GM19324 (cell line): ENCODE measurements around the gene ZNF579.
"Not testable (repeated sequence)": the region's sequence is repeated elsewhere in the genome, so short reads cannot be mapped to it uniquely, and the experiment has no call there.

ENCODE experiments used
- ATAC-seq: cut with Tn5 transposase; IDR thresholded peaks from one replicate; pipeline ENCODE4 v1.9.1; 2021; ENCODE audit warnings: mild to moderate bottlenecking, moderate library complexity; ENCODE audit not compliant: unreplicated experiment, low FRiP score

The ZNF579 gene

GRCh38 chr19:55545443-55545842, 35.2 kb downstream of the ZNF579 start, which contains the start of gene SBK3:
Gene SBK3, minus strand, starts transcription at chr19:55545543. Its CDS starts 0 bp downstream, at chr19:55545543.
- ATAC-seq, result no peak

GRCh38 chr19:55544776-55545439, 35.7 kb downstream of the ZNF579 start:
- ATAC-seq, result no peak

GRCh38 chr19:55544014-55544413, 36.6 kb downstream of the ZNF579 start:
- no peak for ATAC-seq

- no peak for ATAC-seq
Observed at GRCh38 chr19:55543567-55543966, 37.1 kb downstream of the ZNF579 start.

DNA sequence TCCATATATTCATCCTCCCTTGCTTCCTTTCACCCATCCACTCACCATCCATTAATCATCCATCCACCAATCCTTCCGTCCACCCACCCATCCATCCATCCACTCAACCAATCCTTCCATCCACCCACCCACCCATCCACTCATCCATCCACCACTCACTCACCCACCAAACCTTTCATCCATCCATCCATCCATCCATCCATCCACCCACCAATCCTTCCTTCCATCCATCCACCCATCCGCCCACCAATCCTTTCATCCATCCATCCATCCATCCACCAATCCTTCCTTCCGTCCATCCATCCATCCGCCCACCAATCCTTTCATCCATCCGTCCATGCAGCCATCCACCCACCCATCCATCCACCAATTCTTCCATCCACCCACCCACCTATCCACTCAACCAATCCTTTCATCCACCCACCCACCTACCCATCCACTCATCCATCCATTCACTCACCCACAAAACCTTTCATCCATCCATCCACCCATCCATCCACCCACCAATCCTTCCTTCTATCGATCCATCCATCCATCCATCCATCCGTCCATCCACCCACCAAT, 38.3 kb downstream of the ZNF579 start:
- no peak for ATAC-seq

DNA sequence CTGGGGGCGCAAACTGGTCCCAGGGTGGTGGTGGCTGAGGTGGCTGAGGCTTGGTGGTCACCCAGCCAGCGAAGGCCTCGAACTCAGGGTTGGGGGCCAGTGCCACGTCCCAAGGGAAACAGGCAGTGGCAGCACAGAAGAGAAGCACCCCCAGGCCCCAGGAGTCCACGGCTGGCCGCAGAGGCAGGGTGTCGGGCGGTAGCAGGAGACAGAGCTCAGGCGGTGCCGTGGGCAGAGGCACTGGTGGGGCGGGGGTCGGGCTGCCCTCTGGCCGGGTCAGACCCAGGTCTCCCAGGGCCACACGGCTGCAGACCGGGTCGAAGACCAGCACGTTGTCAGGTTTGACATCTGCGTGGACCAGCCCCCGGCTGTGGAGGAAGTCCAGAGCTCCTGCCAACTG, 39.6 kb downstream of the ZNF579 start:
- ATAC-seq, result no peak

- ATAC-seq, result no peak
Observed at GRCh38 chr19:55540619-55541018, 40.0 kb downstream of the ZNF579 start.

- no peak for ATAC-seq
Observed at GRCh38 chr19:55539090-55539984, 41.3 kb downstream of the ZNF579 start.

DNA sequence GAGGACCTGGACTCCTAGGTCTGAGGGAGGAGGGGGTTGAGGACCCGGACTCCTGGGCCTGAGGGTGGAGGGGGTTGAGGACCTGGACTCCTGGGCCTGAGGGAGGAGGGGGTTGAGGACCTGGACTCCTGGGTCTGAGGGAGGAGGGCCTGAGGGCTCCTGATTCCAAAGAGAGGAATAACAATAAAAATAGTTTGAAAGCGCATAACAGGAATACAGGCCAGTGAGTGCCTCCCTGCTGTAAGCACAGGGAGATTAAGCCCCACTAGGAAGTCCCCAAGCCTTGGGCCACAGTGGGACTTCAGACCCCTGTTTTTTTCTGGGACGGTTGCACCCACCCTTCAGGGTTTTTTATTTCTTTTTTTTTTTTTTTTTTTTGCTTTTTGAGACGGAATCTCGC, 42.5 kb downstream of the ZNF579 start:
- ATAC-seq, result no peak

GRCh38 chr19:55537741-55538111, 42.9 kb downstream of the ZNF579 start:
- ATAC-seq, result no peak

DNA sequence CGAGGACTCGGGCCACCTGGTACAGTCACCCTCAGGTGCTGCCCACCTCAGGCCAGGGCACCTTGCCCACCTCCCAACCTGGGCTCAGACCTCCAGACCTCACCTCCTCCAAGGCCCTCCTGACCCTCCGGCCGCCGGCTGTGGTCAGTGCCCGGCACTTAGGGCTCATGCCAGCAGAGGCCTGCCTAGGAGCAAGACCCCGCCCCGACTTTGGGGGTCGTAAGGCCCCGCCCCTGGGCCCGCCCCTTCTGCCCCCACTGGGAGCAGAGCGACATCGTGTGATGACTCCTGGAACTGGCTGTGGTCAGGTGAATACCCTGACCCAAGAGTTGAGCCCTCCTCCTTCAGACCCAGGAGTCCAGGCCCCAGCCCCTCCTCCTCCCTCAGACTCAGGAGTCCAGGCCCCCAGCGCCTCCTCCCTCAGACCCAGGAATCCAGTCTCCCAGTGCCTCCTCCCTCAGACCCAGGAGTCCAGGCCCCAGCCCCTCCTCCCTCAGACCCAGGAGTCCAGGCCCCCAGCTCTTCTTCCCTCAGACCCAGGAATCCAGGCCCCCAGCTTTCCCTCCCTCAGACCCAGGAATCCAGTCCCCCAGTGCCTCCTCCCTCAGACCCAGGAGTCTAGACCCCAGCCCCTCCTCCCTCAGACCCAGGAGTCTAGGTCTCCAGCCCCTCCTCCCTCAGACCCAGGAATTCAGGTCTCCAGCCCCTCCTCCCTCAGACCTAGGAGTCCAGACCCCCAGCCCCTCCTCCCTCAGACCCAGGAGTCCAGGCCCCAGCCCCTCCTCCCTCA, 43.5 kb downstream of the ZNF579 start, which contains the start of gene SBK2:
Gene SBK2, minus strand, starts transcription at position 183 of the 790 bp plus-strand sequence. CDS start 839 bp downstream, outside the sequence.
- ATAC-seq, result no peak

GRCh38 chr19:55536366-55536765, 44.3 kb downstream of the ZNF579 start:
- ATAC-seq, result no peak

DNA sequence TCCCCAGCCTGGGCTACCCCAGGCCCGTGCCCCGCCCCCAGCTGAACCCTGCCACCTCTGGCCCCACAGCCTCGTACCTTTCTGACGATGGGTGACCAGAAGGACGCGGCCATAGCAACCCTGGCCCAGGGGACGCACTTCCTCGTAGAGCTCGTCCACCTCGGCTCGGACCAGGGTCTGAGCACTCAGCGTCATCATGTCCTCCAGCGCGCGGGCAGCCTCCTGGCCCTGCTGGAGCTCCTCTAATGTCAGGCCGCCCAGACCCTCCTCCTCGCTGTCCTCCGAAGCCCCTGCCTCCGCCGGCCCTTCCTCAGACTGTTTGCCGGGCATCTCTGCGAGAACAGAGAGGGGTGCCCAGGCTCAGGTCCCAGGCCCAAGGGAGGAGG, 44.7 kb downstream of the ZNF579 start:
- no peak for ATAC-seq

- ATAC-seq, result no peak
Observed at GRCh38 chr19:55535173-55535964, 45.3 kb downstream of the ZNF579 start.

DNA sequence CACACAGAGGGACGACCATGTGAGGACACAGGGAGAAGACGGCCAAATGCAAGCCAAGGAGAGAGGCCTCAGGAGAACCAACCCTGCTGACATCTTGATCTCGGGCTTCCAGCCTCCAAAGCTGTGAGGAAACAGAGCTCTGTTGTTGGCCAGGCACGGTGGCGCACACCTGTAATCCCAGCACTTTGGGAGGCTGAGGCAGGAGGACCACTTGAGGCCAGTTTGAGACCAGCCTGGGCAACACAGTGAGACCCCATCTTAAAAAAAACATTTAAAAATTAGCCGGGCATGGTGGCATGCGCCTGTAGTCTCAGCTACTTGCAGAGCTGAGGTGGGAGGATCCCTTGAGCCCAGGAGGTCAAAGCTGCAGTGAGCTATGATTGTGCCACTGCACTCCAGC, 46.4 kb downstream of the ZNF579 start:
- not testable (repeated sequence) for ATAC-seq

- ATAC-seq, result no peak
Observed at GRCh38 chr19:55530996-55531395, 49.7 kb downstream of the ZNF579 start.

DNA sequence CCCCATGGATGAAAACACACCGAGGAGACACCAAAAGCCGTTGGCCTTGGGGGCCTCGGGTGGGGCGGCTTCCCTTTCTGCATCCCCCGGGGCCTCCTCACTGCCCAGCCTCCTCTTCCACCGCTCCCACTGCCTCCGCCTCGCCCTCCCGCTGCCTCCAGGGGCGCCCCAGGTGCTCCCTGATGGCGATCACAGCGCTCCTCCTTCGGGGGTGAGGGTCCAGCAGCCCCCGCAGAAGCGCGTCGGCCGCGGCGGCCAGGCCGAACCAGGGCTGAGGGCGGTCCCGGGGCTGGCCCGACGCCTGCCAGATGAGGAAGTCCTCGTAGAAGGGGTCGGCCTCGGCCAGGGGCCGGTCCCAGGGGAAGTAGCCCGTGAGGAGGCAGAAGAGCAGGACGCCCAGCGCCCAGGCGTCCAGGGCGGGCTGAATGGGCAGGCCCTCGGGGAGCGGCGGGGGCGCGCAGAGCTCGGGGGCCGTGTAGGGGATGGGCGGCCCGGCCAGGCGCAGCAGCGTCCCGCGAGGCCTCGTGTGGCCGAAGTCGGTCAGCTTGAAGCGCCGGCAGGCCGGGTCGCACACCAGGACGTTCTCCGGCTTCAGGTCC, 50.9 kb downstream of the ZNF579 start:
- no peak for ATAC-seq

- no peak for ATAC-seq
Observed at GRCh38 chr19:55528030-55528803, 52.4 kb downstream of the ZNF579 start.
